Liver (tissue), 9 donors: ENCODE results near the gene EIF3L. TPM values are rescaled to one million over a fixed set of nuclear protein-coding genes. Genes with fewer than 3 reads are reported as not detected.

Experiments
- DNase-seq: peaks from one replicate; pipeline ENCODE4 v3.0.0-alpha.2; 2017; ENCODE audit warnings: low spot score
- H3K27ac ChIP-seq, 2 donors: one replicate each; pipeline ENCODE4 v1.7.0; 2013; ENCODE audit warnings: inconsistent platforms in 2 of 2, low read length in 2 of 2, control low read depth in 1 of 2, low read depth in 1 of 2, mild to moderate bottlenecking in 1 of 2
- H3K27me3 ChIP-seq, 4 donors: one replicate each; pipeline versions ENCODE4 v1.6.1 to v1.7.0; 2013; ENCODE audit warnings: low read length in 3 of 4, inconsistent platforms in 1 of 4, mild to moderate bottlenecking in 1 of 4, moderate library complexity in 1 of 4; ENCODE audit not compliant: control insufficient read depth in 4 of 4, insufficient read depth in 4 of 4
- H3K36me3 ChIP-seq, 4 donors: one replicate each; pipeline versions ENCODE4 v1.6.1 to v1.7.0; 2013; ENCODE audit warnings: low read length in 3 of 4, mild to moderate bottlenecking in 3 of 4, low read depth in 1 of 4, moderate library complexity in 1 of 4; ENCODE audit not compliant: control insufficient read depth in 4 of 4, insufficient read depth in 3 of 4
- H3K4me1 ChIP-seq, 4 donors: one replicate each; pipeline versions ENCODE4 v1.6.1 to v1.7.0; 2013; ENCODE audit warnings: low read length in 3 of 4, mild to moderate bottlenecking in 3 of 4, moderate library complexity in 1 of 4; ENCODE audit not compliant: control insufficient read depth in 4 of 4, insufficient read depth in 4 of 4
- H3K4me3 ChIP-seq, 3 donors: one replicate each; pipeline versions ENCODE4 v1.6.1 to v1.7.0; 2013; ENCODE audit warnings: low read length in 3 of 3, control low read depth in 1 of 3, low read depth in 1 of 3, mild to moderate bottlenecking in 1 of 3
- H3K9ac ChIP-seq, 2 donors: one replicate each; pipeline ENCODE4 v1.7.0; 2013; ENCODE audit warnings: low read length in 2 of 2, mild to moderate bottlenecking in 2 of 2, moderate library complexity in 2 of 2, control low read depth in 1 of 2, low read depth in 1 of 2
- H3K9me3 ChIP-seq, 4 donors: one replicate each; pipeline versions ENCODE4 v1.6.1 to v1.7.0; 2013; ENCODE audit warnings: low read length in 3 of 4; ENCODE audit not compliant: control insufficient read depth in 4 of 4
- CTCF ChIP-seq: fragments of 150-350 bp; IDR thresholded peaks from 2 replicates; pipeline ENCODE4 v1.5.1; 2017; ENCODE audit warnings: improper control_type of control experiment, low read depth, low read length; ENCODE audit not compliant: missing input control
- EGR1 ChIP-seq, 2 donors: IDR thresholded peaks; 2 replicates each; pipeline ENCODE4 v1.6.1; 2016 to 2018; ENCODE audit warnings: antibody characterized with exemption in 2 of 2, low read depth in 2 of 2
- FOXA2 ChIP-seq: IDR thresholded peaks from 2 replicates; pipeline ENCODE4 v1.6.1; 2016; ENCODE audit warnings: antibody characterized with exemption
- HNF4A ChIP-seq, 2 donors: conservative IDR thresholded peaks; 2 replicates each; pipeline ENCODE4 v1.6.1; 2016; ENCODE audit warnings: antibody characterized with exemption in 2 of 2, mild to moderate bottlenecking in 2 of 2
- HNF4G ChIP-seq: IDR thresholded peaks from 2 replicates; pipeline ENCODE4 v1.6.1; 2016; ENCODE audit warnings: antibody characterized with exemption
- NR2F2 ChIP-seq: IDR thresholded peaks from 2 replicates; pipeline ENCODE4 v1.6.1; 2016; ENCODE audit warnings: antibody characterized with exemption
- RAD21 ChIP-seq, 2 donors: IDR thresholded peaks; 2 replicates each; pipeline ENCODE4 v1.6.1; 2016; ENCODE audit warnings: antibody characterized with exemption in 2 of 2, mild to moderate bottlenecking in 2 of 2
- RXRA ChIP-seq, 2 donors: IDR thresholded peaks; 2 replicates each; pipeline ENCODE4 v1.6.1; 2017 to 2018; ENCODE audit warnings: antibody characterized with exemption in 2 of 2, mild to moderate bottlenecking in 1 of 2
- SP1 ChIP-seq: IDR thresholded peaks from 2 replicates; pipeline ENCODE4 v1.6.1; 2018; ENCODE audit warnings: antibody characterized with exemption, mild to moderate bottlenecking
- TAF1 ChIP-seq: conservative IDR thresholded peaks from 2 replicates; pipeline ENCODE4 v1.6.1; 2016; ENCODE audit warnings: antibody characterized with exemption, mild to moderate bottlenecking
- YY1 ChIP-seq: IDR thresholded peaks from 2 replicates; pipeline ENCODE4 v1.6.1; 2016; ENCODE audit warnings: antibody characterized with exemption, mild to moderate bottlenecking
- WGBS: extraction: QIAGEN DNeasy Blood & Tissue Kit; methylation state at CpG from one replicate; pipeline ENCODE4 v1.1.7; 2013; 5-methylcytosine and 5-hydroxymethylcytosine counted together
- polyA plus RNA-seq, 2 donors: library from polyadenylated mRNA; stranded (reverse) in 1 of 2; unstranded in 1 of 2; fragments of 200-250 nt in 1 of 2; fragments of >200 nt in 1 of 2; fragmentation: Nextera tagmentation in 1 of 2; extraction: Ambion mirVana in 1 of 2; gene quantifications; one replicate each; pipeline versions ENCODE4 v1.2.1 to v1.2.3, GENCODE V29; 2013 to 2015
- total RNA-seq, 2 donors: library from RNA; depleted of rRNA; stranded (reverse); fragments of >200 nt; gene quantifications; one replicate each; pipeline ENCODE4 v1.2.3, GENCODE V29; 2014
- TF ChIP-seq, protein P1 (sequence below): IDR thresholded peaks from 2 replicates; pipeline ENCODE4 v1.6.1; 2016; ENCODE audit warnings: antibody characterized with exemption
- TF ChIP-seq, protein P2 (sequence below): IDR thresholded peaks from 2 replicates; pipeline ENCODE4 v1.6.1; 2016; ENCODE audit warnings: antibody characterized with exemption, mild to moderate bottlenecking
- donor health status: healthy.
- donor health status: healthy.
- donor health status: healthy.
- donor health status: healthy.
- donor health status: healthy.

EIF3L gene
- total and polyA plus RNA-seq, 4 donors, result 103 to 217 (median 111) TPM

- WGBS, result 92% methylated on average over 6 of the region's 6 CpGs
- H3K27me3 ChIP-seq, result no peaks in the 10 kb centered on the region
- TF ChIP-seq YY1 (no peak), FOXA2 (no peak), RXRA (IDR thresholded peaks at IDR 0.05) (no peak)
- H3K9me3 ChIP-seq, result no peaks in the 10 kb centered on the region
- H3K4me1 ChIP-seq, result peaks cover 6 to 17% (median 10%) of the 10 kb centered on the region in 4 donors
- peaks cover 0 to 22% (median 6%) of the 10 kb centered on the region in 4 donors for H3K36me3 ChIP-seq
- DNase-seq, result peak; percentile 27
- no peak overlapping the region for H3K4me3 ChIP-seq
- H3K27ac ChIP-seq, result no peak overlapping the region
- no peak overlapping the region for H3K9ac ChIP-seq
These were observed 82.7 kb downstream of the EIF3L start for GRCh38 chr22:37931893-37932389.

DNA sequence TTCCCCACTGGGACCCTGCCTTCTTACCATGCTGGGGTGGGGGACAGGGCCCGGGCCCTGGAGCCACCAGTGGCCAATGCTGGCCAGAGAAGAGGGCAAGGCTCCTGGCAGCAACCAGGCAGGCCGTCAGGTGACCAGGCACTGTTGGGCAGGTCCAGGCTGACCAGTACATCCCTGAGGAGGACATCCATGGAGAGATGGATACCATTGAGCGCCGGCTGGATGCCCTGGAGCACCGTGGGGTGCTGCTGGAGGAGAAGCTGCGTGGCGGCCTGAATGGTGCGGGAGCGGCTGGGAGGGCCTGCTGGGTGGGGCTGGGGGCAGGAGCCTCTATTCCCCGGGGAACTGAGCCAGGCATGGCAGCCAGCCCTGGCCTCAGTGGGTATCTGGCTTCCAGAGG is 83.2 kb downstream of the EIF3L start:
- Histone ChIP-seq H3K4me1 (peaks cover 6 to 17% (median 10%) of the 10 kb centered on the region in 4 donors), H3K27me3 (no peaks in the 10 kb centered on the region), H3K9me3 (no peaks in the 10 kb centered on the region), H3K4me3 (no peak overlapping the region), H3K27ac (no peak overlapping the region), H3K36me3 (peaks cover 0 to 18% (median 3%) of the 10 kb centered on the region in 4 donors), H3K9ac (no peak overlapping the region)
- no peak for DNase-seq
- TF ChIP-seq SP1, result no peak
- TF ChIP-seq FOXA2, result no peak
- no peak for TF ChIP-seq HNF4A (conservative IDR thresholded peaks at IDR 0.05)
- TF ChIP-seq TAF1, result no peak
- no peak for TF ChIP-seq RAD21 (IDR thresholded peaks at IDR 0.05)
- TF ChIP-seq HNF4G, result no peak
- no peak for TF ChIP-seq EGR1 (IDR thresholded peaks at IDR 0.05; ENCODE audit: low read depth in 2 of 2)
- TF ChIP-seq YY1, result no peak
- 94% methylated on average over 10 of the region's 10 CpGs for WGBS

DNA sequence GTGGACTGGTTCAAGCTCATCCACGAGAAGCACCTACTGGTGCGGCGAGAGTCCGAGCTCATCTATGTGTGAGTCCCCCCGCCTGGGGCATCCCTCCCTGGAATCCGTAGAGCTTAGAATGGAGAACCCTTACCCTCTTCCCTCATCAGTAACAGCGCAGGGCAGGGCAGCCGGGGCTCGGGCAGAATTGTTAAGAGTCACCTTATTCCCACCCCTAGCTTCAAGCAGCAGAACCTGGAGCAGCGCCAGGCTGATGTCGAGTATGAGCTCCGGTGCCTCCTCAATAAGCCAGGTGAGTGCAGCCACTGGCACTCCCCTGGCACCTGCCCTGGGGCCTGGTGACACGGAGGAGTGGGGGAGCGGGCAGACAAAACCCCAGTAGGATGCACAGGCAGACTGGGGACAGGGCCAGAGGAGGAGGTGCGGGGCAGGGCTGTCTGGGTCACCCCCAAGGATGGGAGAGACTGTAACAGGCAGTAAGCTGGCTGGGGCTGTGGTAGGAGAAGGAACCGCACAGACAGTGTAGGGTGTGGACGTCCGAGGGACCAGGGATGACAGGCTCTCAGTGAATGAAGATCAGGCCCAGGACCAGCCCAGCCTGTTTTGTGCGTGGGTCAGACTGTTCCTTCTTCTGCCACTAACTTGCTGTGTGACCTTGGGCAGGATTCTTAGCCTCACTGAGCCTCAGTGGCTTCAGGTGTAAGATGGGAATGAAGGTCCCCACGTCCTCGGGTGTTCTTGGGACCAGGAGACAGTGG is 83.8 kb downstream of the EIF3L start:
- DNase-seq, result peak; percentile 31
- no peaks in the 10 kb centered on the region for H3K9me3 ChIP-seq
- peaks cover 0 to 20% (median 3%) of the 10 kb centered on the region in 4 donors for H3K36me3 ChIP-seq
- peaks cover 6 to 17% (median 10%) of the 10 kb centered on the region in 4 donors for H3K4me1 ChIP-seq
- WGBS, result 90% methylated on average over 21 of the region's 21 CpGs
- H3K9ac ChIP-seq, result no peak overlapping the region
- H3K27ac ChIP-seq, result peak overlapping the region; percentile 16 to 66
- no peaks in the 10 kb centered on the region for H3K27me3 ChIP-seq
- TF ChIP-seq RAD21 (IDR thresholded peaks at IDR 0.05), result no peak
- H3K4me3 ChIP-seq, result no peak overlapping the region

GRCh38 chr22:37933711-37934376 is 84.6 kb downstream of the EIF3L start:
- peaks cover 6 to 17% (median 10%) of the 10 kb centered on the region in 4 donors for H3K4me1 ChIP-seq
- TF ChIP-seq YY1 (no peak), RXRA (IDR thresholded peaks at IDR 0.05) (peak in 1 of 2 donors; percentile 20), TAF1 (no peak), EGR1 (IDR thresholded peaks at IDR 0.05; ENCODE audit: low read depth in 2 of 2) (no peak), CTCF (peak; percentile 97), HNF4A (conservative IDR thresholded peaks at IDR 0.05) (peak in 1 of 2 donors; percentile 31), NR2F2 (peak; percentile 92), RAD21 (IDR thresholded peaks at IDR 0.05) (peak; percentile 85 to 94)
- TF ChIP-seq, protein P1, sequence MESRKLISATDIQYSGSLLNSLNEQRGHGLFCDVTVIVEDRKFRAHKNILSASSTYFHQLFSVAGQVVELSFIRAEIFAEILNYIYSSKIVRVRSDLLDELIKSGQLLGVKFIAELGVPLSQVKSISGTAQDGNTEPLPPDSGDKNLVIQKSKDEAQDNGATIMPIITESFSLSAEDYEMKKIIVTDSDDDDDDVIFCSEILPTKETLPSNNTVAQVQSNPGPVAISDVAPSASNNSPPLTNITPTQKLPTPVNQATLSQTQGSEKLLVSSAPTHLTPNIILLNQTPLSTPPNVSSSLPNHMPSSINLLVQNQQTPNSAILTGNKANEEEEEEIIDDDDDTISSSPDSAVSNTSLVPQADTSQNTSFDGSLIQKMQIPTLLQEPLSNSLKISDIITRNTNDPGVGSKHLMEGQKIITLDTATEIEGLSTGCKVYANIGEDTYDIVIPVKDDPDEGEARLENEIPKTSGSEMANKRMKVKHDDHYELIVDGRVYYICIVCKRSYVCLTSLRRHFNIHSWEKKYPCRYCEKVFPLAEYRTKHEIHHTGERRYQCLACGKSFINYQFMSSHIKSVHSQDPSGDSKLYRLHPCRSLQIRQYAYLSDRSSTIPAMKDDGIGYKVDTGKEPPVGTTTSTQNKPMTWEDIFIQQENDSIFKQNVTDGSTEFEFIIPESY, result no peak
- TF ChIP-seq, protein P2, sequence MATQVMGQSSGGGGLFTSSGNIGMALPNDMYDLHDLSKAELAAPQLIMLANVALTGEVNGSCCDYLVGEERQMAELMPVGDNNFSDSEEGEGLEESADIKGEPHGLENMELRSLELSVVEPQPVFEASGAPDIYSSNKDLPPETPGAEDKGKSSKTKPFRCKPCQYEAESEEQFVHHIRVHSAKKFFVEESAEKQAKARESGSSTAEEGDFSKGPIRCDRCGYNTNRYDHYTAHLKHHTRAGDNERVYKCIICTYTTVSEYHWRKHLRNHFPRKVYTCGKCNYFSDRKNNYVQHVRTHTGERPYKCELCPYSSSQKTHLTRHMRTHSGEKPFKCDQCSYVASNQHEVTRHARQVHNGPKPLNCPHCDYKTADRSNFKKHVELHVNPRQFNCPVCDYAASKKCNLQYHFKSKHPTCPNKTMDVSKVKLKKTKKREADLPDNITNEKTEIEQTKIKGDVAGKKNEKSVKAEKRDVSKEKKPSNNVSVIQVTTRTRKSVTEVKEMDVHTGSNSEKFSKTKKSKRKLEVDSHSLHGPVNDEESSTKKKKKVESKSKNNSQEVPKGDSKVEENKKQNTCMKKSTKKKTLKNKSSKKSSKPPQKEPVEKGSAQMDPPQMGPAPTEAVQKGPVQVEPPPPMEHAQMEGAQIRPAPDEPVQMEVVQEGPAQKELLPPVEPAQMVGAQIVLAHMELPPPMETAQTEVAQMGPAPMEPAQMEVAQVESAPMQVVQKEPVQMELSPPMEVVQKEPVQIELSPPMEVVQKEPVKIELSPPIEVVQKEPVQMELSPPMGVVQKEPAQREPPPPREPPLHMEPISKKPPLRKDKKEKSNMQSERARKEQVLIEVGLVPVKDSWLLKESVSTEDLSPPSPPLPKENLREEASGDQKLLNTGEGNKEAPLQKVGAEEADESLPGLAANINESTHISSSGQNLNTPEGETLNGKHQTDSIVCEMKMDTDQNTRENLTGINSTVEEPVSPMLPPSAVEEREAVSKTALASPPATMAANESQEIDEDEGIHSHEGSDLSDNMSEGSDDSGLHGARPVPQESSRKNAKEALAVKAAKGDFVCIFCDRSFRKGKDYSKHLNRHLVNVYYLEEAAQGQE, result no peak

More at GRCh38 chr22:37933711-37934376, 84.6 kb downstream of the EIF3L start:
- no peak overlapping the region for H3K4me3 ChIP-seq
- WGBS, result 8% methylated on average over 13 of the region's 13 CpGs
- no peak overlapping the region for H3K9ac ChIP-seq
- peak; percentile 86 for DNase-seq
- peak overlapping the region; percentile 16 to 66 for H3K27ac ChIP-seq
- H3K27me3 ChIP-seq, result no peaks in the 10 kb centered on the region
- H3K9me3 ChIP-seq, result no peaks in the 10 kb centered on the region
- H3K36me3 ChIP-seq, result peaks cover 0 to 16% (median 2%) of the 10 kb centered on the region in 4 donors
